ENCODE data around the gene SLK. TPM values are rescaled to one million over a fixed set of nuclear protein-coding genes. Genes with fewer than 3 reads are reported as not detected.

Gene SLK
- polyA plus RNA-seq, 5 donors, result 41.9 to 72.8 (median 66.7) TPM

GRCh38 chr10:104032144-104032775, 65.3 kb downstream of the SLK start:
- no peak for DNase-seq

GRCh38 chr10:104033401-104033930, 66.5 kb downstream of the SLK start:
- DNase-seq, result no peak

- DNase-seq, result no peak
These were observed 67.0 kb downstream of the SLK start for GRCh38 chr10:104033966-104034365.

- DNase-seq, result no peak
These were observed 67.7 kb downstream of the SLK start for GRCh38 chr10:104034401-104035193.

GRCh38 chr10:104035194-104036068, 68.5 kb downstream of the SLK start:
- no peak for DNase-seq

GRCh38 chr10:104036069-104036384, 69.1 kb downstream of the SLK start:
- no peak for DNase-seq

GRCh38 chr10:104036518-104037260, 69.7 kb downstream of the SLK start:
- DNase-seq, result no peak

GRCh38 chr10:104037261-104037951, 70.5 kb downstream of the SLK start:
- DNase-seq, result no peak

GRCh38 chr10:104038537-104038936, 71.6 kb downstream of the SLK start:
- no peak for DNase-seq

- DNase-seq, result no peak
These were observed 72.2 kb downstream of the SLK start for GRCh38 chr10:104038958-104039752.

- DNase-seq, result no peak
These were observed 73.4 kb downstream of the SLK start for GRCh38 chr10:104040382-104040781.

GRCh38 chr10:104040862-104041789, 74.2 kb downstream of the SLK start:
- no peak for DNase-seq

- no peak for DNase-seq
These were observed 75.1 kb downstream of the SLK start for GRCh38 chr10:104041891-104042535.

- DNase-seq, result no peak
These were observed 76.4 kb downstream of the SLK start for GRCh38 chr10:104043185-104043830.

- no peak for DNase-seq
These were observed 76.9 kb downstream of the SLK start for GRCh38 chr10:104043854-104044253.

- peak; percentile 25 to 43 for DNase-seq
These were observed 78.5 kb downstream of the SLK start for GRCh38 chr10:104045151-104046089.

- DNase-seq, result no peak
These were observed 79.7 kb downstream of the SLK start for GRCh38 chr10:104046651-104047050.

All from right lung (tissue), 5 donors.